Neuronal stem cell (in vitro differentiated cells): ENCODE data around the gene MUC5B.
"Not testable (repeated sequence)": the region's sequence is repeated elsewhere in the genome, so short reads cannot be mapped to it uniquely, and the experiment has no call there.

Experiments used
- DNase-seq: peaks from one replicate; pipeline ENCODE4 v3.0.0-alpha.2; 2013; ENCODE audit warnings: low spot score
- H2AFZ ChIP-seq: one replicate; pipeline ENCODE4 v1.6.1; 2013; ENCODE audit warnings: mild to moderate bottlenecking, low read length, inconsistent platforms
- H2AK5ac ChIP-seq: 2 replicates; pipeline ENCODE4 v1.6.1; 2013; ENCODE audit warnings: low read depth, mild to moderate bottlenecking, inconsistent platforms, low read length, moderate library complexity, mixed read lengths
- H2BK120ac ChIP-seq: 2 replicates; pipeline ENCODE4 v1.6.1; 2013; ENCODE audit warnings: low read depth, mild to moderate bottlenecking, inconsistent platforms, low read length, moderate library complexity, mixed read lengths
- H2BK12ac ChIP-seq: one replicate; pipeline ENCODE4 v1.6.1; 2013; ENCODE audit warnings: low read length, inconsistent platforms
- H2BK15ac ChIP-seq: 2 replicates; pipeline ENCODE4 v1.6.1; 2013; ENCODE audit warnings: mild to moderate bottlenecking, low read length, inconsistent platforms, mixed read lengths
- H2BK5ac ChIP-seq: one replicate; pipeline ENCODE4 v1.6.1; 2013; ENCODE audit warnings: inconsistent platforms, mild to moderate bottlenecking, low read length, moderate library complexity
- H3K14ac ChIP-seq: one replicate; pipeline ENCODE4 v1.6.1; 2013; ENCODE audit warnings: low read length, inconsistent platforms
- H3K18ac ChIP-seq: 2 replicates; pipeline ENCODE4 v1.6.1; 2013; ENCODE audit warnings: low read length, inconsistent platforms
- H3K23ac ChIP-seq: 2 replicates; pipeline ENCODE4 v1.6.1; 2013; ENCODE audit warnings: low read depth, mild to moderate bottlenecking, mixed read lengths, low read length, inconsistent platforms; ENCODE audit not compliant: poor library complexity
- H3K27ac ChIP-seq: replicated peaks from 3 replicates; pipeline ENCODE4 v1.5.1; 2013; ENCODE audit warnings: low read length, inconsistent platforms
- H3K27me3 ChIP-seq, 3 experiments: 2 replicates each; pipeline ENCODE4 v1.6.1; 2013; ENCODE audit warnings: low read length in 3 of 3, mild to moderate bottlenecking in 2 of 3, inconsistent platforms in 1 of 3, low read depth in 1 of 3, mixed read lengths in 1 of 3, moderate library complexity in 1 of 3; ENCODE audit not compliant: control insufficient read depth in 3 of 3, insufficient read depth in 3 of 3
- H3K36me3 ChIP-seq, 2 donors: replicated peaks in 1 of 2; 2 replicates each; pipeline ENCODE4 v1.6.1; 2013; ENCODE audit warnings: low read length in 2 of 2; ENCODE audit not compliant: control insufficient read depth in 2 of 2, insufficient read depth in 2 of 2
- H3K4ac ChIP-seq: 2 replicates; pipeline ENCODE4 v1.6.1; 2013; ENCODE audit warnings: inconsistent platforms, mild to moderate bottlenecking, low read length, moderate library complexity
- H3K4me1 ChIP-seq, 2 donors: 1 replicate in 1 of 2; 2 replicates in 1 of 2; pipeline ENCODE4 v1.6.1; 2013; ENCODE audit warnings: low read length in 2 of 2, low read depth in 1 of 2; ENCODE audit not compliant: control insufficient read depth in 2 of 2, insufficient read depth in 1 of 2
- H3K4me2 ChIP-seq: one replicate; pipeline ENCODE4 v1.6.1; 2013; ENCODE audit warnings: mild to moderate bottlenecking, low read length, inconsistent platforms; ENCODE audit not compliant: insufficient read depth, poor library complexity, severe bottlenecking
- H3K4me3 ChIP-seq, 2 donors: 2 replicates each; pipeline ENCODE4 v1.5.1; 2013; ENCODE audit warnings: low read length in 2 of 2, mild to moderate bottlenecking in 2 of 2, inconsistent platforms in 1 of 2, moderate library complexity in 1 of 2
- H3K79me1 ChIP-seq: one replicate; pipeline ENCODE4 v1.6.1; 2013; ENCODE audit warnings: low read depth, mild to moderate bottlenecking, inconsistent platforms, low read length, moderate library complexity
- H3K9ac ChIP-seq: one replicate; pipeline ENCODE4 v1.6.1; 2013; ENCODE audit warnings: mild to moderate bottlenecking, low read depth, low read length, inconsistent platforms; ENCODE audit not compliant: poor library complexity
- H3K9me3 ChIP-seq, 2 donors: replicated peaks in 1 of 2; 2 replicates each; pipeline versions ENCODE3 to v1.6.1; 2013; ENCODE audit warnings: low read length in 2 of 2, mild to moderate bottlenecking in 2 of 2, inconsistent platforms in 1 of 2, low read depth in 1 of 2, mixed read lengths in 1 of 2, moderate library complexity in 1 of 2; ENCODE audit not compliant: control insufficient read depth in 2 of 2, insufficient read depth in 1 of 2
- H4K8ac ChIP-seq: one replicate; pipeline ENCODE4 v1.6.1; 2013; ENCODE audit warnings: low read depth, mild to moderate bottlenecking, inconsistent platforms, low read length, moderate library complexity
- H4K91ac ChIP-seq: one replicate; pipeline ENCODE4 v1.6.1; 2013; ENCODE audit warnings: low read length, low read depth, mild to moderate bottlenecking, inconsistent platforms; ENCODE audit not compliant: poor library complexity
- WGBS, 2 donors: extraction: QIAGEN DNeasy Blood & Tissue Kit; methylation state at CpG; one replicate each; pipeline ENCODE4 v1.1.7; 2013; ENCODE audit warnings: missing lambda C conversion rate in 2 of 2, mixed read lengths in 1 of 2; ENCODE audit not compliant: insufficient read length in 2 of 2, insufficient replicate concordance in 1 of 2; ENCODE audit errors: extremely low coverage in 2 of 2; 5-methylcytosine and 5-hydroxymethylcytosine counted together

Gene MUC5B

DNA sequence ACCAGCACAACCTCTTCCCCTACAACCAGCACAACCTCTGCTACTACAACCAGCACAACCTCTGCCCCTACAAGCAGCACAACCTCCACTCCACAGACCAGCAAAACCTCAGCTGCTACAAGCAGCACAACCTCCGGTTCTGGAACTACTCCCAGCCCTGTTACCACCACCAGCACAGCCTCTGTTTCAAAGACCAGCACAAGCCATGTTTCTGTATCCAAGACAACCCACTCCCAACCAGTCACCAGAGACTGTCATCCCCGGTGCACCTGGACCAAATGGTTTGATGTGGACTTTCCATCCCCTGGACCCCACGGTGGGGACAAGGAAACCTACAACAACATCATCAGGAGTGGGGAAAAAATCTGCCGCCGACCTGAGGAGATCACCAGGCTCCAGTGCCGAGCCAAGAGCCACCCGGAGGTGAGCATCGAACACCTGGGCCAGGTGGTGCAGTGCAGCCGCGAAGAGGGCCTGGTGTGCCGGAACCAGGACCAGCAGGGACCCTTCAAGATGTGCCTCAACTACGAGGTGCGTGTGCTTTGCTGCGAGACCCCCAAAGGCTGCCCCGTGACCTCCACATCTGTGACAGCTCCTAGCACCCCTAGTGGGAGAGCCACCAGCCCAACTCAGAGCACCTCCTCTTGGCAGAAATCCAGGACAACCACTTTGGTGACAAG, 34.3 kb upstream of the MUC5B start:
- not testable (repeated sequence) for H3K14ac ChIP-seq, H3K23ac ChIP-seq, H3K9ac ChIP-seq, H3K27me3 ChIP-seq, H4K8ac ChIP-seq, H3K18ac ChIP-seq, H3K27ac ChIP-seq, H4K91ac ChIP-seq, H3K4me2 ChIP-seq, H2BK15ac ChIP-seq, H3K79me1 ChIP-seq, H2BK120ac ChIP-seq, H3K9me3 ChIP-seq, H3K4me1 ChIP-seq, H3K36me3 ChIP-seq, H2BK12ac ChIP-seq, H2AFZ ChIP-seq, H2AK5ac ChIP-seq, H2BK5ac ChIP-seq, H3K4ac ChIP-seq, H3K4me3 ChIP-seq, DNase-seq
- WGBS, 2 donors, result no CpG with 5 or more reads among the region's 15 CpGs

DNA sequence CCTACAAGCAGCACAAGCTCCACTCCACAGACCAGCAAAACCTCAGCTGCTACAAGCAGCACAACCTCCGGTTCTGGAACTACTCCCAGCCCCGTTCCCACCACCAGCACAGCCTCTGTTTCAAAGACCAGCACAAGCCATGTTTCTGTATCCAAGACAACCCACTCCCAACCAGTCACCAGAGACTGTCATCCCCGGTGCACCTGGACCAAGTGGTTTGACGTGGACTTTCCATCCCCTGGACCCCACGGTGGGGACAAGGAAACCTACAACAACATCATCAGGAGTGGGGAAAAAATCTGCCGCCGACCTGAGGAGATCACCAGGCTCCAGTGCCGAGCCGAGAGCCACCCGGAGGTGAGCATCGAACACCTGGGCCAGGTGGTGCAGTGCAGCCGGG, 33.0 kb upstream of the MUC5B start:
- H2BK5ac ChIP-seq, H2AFZ ChIP-seq, H2AK5ac ChIP-seq, H3K23ac ChIP-seq, H2BK15ac ChIP-seq, H3K18ac ChIP-seq, H4K91ac ChIP-seq, H3K79me1 ChIP-seq, H3K4me3 ChIP-seq, H3K9ac ChIP-seq, DNase-seq, H4K8ac ChIP-seq, H3K14ac ChIP-seq, H3K27ac ChIP-seq, H2BK120ac ChIP-seq, H3K27me3 ChIP-seq, H2BK12ac ChIP-seq, H3K4me2 ChIP-seq, H3K4me1 ChIP-seq, H3K4ac ChIP-seq, H3K36me3 ChIP-seq: not testable (repeated sequence)
- WGBS, 2 donors, result no CpG with 5 or more reads among the region's 12 CpGs
- peaks cover 0 to 15% of the 10 kb centered on the region in 2 donors for H3K9me3 ChIP-seq

DNA sequence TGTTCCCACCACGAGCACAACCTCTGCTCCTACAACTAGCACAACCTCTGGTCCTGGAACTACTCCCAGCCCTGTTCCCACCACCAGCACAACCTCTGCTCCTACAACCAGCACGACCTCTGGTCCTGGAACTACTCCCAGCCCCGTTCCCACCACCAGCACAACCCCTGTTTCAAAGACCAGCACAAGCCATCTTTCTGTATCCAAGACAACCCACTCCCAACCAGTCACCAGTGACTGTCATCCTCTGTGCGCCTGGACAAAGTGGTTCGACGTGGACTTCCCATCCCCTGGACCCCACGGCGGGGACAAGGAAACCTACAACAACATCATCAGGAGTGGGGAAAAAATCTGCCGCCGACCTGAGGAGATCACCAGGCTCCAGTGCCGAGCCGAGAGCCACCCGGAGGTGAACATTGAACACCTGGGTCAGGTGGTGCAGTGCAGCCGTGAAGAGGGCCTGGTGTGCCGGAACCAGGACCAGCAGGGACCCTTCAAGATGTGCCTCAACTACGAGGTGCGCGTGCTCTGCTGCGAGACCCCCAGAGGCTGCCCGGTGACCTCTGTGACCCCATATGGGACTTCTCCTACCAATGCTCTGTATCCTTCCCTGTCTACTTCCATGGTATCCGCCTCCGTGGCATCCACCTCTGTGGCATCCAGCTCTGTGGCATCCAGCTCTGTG, 30.9 kb upstream of the MUC5B start:
- H3K18ac ChIP-seq, H2BK15ac ChIP-seq, H3K4me3 ChIP-seq, H4K8ac ChIP-seq, H3K14ac ChIP-seq, H3K36me3 ChIP-seq, DNase-seq, H3K4ac ChIP-seq, H2AK5ac ChIP-seq, H2BK5ac ChIP-seq, H3K27ac ChIP-seq, H3K27me3 ChIP-seq, H2AFZ ChIP-seq, H3K23ac ChIP-seq, H2BK120ac ChIP-seq, H3K4me2 ChIP-seq, H3K4me1 ChIP-seq, H3K79me1 ChIP-seq, H3K9ac ChIP-seq, H2BK12ac ChIP-seq, H4K91ac ChIP-seq: not testable (repeated sequence)
- peaks cover 0 to 12% of the 10 kb centered on the region in 2 donors for H3K9me3 ChIP-seq
- no CpG with 5 or more reads among the region's 22 CpGs for WGBS, 2 donors

DNA sequence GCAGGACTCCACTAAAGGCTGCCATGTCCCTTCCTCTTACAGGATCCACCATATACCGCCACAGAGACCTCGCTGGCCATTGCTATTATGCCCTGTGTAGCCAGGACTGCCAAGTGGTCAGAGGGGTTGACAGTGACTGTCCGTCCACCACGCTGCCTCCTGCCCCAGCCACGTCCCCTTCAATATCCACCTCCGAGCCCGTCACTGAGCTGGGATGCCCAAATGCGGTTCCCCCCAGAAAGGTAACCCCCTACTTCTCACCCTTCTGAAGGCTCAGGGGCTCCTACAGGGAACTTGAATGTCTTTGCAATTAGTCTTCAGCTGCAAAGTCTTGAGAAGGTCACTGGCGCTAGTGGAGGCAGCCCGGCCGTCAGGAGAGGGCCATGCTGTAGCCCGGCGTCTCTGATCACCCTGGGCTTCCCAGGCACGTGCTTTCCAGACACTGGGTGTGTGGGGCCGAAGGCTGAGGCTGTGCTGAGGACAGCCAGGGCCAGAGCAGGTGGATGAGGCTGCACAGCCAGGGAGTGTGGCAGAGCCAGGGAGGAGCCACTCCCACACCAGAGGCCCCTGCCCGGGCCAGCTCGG, 30.0 kb upstream of the MUC5B start:
- Histone ChIP-seq H3K4ac (no peak overlapping the region), H2BK5ac (no peak overlapping the region), H3K4me2 (no peak overlapping the region), H3K9me3 (peaks cover 0 to 12% of the 10 kb centered on the region in 2 donors), H3K27me3 (peaks cover 0 to 2% (median 0%) of the 10 kb centered on the region in 3 experiments), H3K27ac (no peak overlapping the region), H3K4me1 (no peaks in the 10 kb centered on the region), H3K18ac (no peak overlapping the region), H2AK5ac (no peak overlapping the region), H3K9ac (no peak overlapping the region), H3K79me1 (no peaks in the 10 kb centered on the region), H3K4me3 (peak overlapping the region in 1 of 2 donors; percentile 11), H3K23ac (no peak overlapping the region), H4K91ac (no peak overlapping the region), H2BK120ac (no peak overlapping the region), H2AFZ (no peak overlapping the region), H3K36me3 (no peaks in the 10 kb centered on the region), H2BK12ac (no peak overlapping the region), H2BK15ac (no peak overlapping the region), H3K14ac (no peak overlapping the region), H4K8ac (no peak overlapping the region)
- WGBS, 2 donors, result no CpG with 5 or more reads among the region's 17 CpGs
- DNase-seq, result no peak
